Measurements from ENCODE around the gene SHROOM4.

The SHROOM4 gene

GRCh38 chrX:50705042-50705441, 109.0 kb downstream of the SHROOM4 start:
- no peaks in the 10 kb centered on the region for H3K27me3 ChIP-seq (ENCODE audit: control insufficient read depth, insufficient read depth, low read length)
- no peak overlapping the region for H3K4me3 ChIP-seq (ENCODE audit: low read depth, low read length)
- H3K4me2 ChIP-seq (ENCODE audit: low read length), result no peak overlapping the region
- no peak for TF ChIP-seq CTCF (IDR thresholded peaks at IDR 0.05)
- no peak overlapping the region for H3K27ac ChIP-seq
- no peaks in the 10 kb centered on the region for H3K79me2 ChIP-seq
- no peaks in the 10 kb centered on the region for H3K4me1 ChIP-seq
- H2AFZ ChIP-seq, result no peak overlapping the region
- H3K9me3 ChIP-seq (ENCODE audit: control insufficient read depth, low read length), result no peaks in the 10 kb centered on the region
- H3K9ac ChIP-seq, result no peak overlapping the region
- no peaks in the 10 kb centered on the region for H3K36me3 ChIP-seq (ENCODE audit: control insufficient read depth, insufficient read depth, low read length)

- Histone ChIP-seq H3K4me2 (ENCODE audit: low read length) (no peak overlapping the region), H3K27ac (no peak overlapping the region), H3K79me2 (no peaks in the 10 kb centered on the region), H3K4me1 (no peaks in the 10 kb centered on the region), H3K9me3 (ENCODE audit: control insufficient read depth, low read length) (no peaks in the 10 kb centered on the region), H3K9ac (no peak overlapping the region), H3K27me3 (ENCODE audit: control insufficient read depth, insufficient read depth, low read length) (no peaks in the 10 kb centered on the region), H2AFZ (no peak overlapping the region), H3K36me3 (ENCODE audit: control insufficient read depth, insufficient read depth, low read length) (no peaks in the 10 kb centered on the region), H3K4me3 (ENCODE audit: low read depth, low read length) (no peak overlapping the region)
- no peak for TF ChIP-seq CTCF (IDR thresholded peaks at IDR 0.05)
Observed at GRCh38 chrX:50704360-50704759, 109.6 kb downstream of the SHROOM4 start.

GRCh38 chrX:50700921-50701320, 113.1 kb downstream of the SHROOM4 start:
- H3K79me2 ChIP-seq, result no peaks in the 10 kb centered on the region
- H3K27me3 ChIP-seq (ENCODE audit: control insufficient read depth, insufficient read depth, low read length), result no peaks in the 10 kb centered on the region
- no peak for TF ChIP-seq CTCF (IDR thresholded peaks at IDR 0.05)
- H3K9ac ChIP-seq, result no peak overlapping the region
- H3K4me1 ChIP-seq, result no peaks in the 10 kb centered on the region
- no peak overlapping the region for H3K4me2 ChIP-seq (ENCODE audit: low read length)
- no peak overlapping the region for H3K27ac ChIP-seq
- H3K4me3 ChIP-seq (ENCODE audit: low read depth, low read length), result no peak overlapping the region
- H2AFZ ChIP-seq, result no peak overlapping the region
- no peaks in the 10 kb centered on the region for H3K36me3 ChIP-seq (ENCODE audit: control insufficient read depth, insufficient read depth, low read length)
- no peaks in the 10 kb centered on the region for H3K9me3 ChIP-seq (ENCODE audit: control insufficient read depth, low read length)

GRCh38 chrX:50698944-50699343, 115.0 kb downstream of the SHROOM4 start:
- H3K4me2 ChIP-seq (ENCODE audit: low read length), result no peak overlapping the region
- H3K4me3 ChIP-seq (ENCODE audit: low read depth, low read length), result no peak overlapping the region
- H3K27me3 ChIP-seq (ENCODE audit: control insufficient read depth, insufficient read depth, low read length), result no peaks in the 10 kb centered on the region
- H3K27ac ChIP-seq, result no peak overlapping the region
- H3K9ac ChIP-seq, result no peak overlapping the region
- H3K4me1 ChIP-seq, result no peaks in the 10 kb centered on the region
- H3K9me3 ChIP-seq (ENCODE audit: control insufficient read depth, low read length), result no peaks in the 10 kb centered on the region
- H2AFZ ChIP-seq, result no peak overlapping the region
- H3K79me2 ChIP-seq, result no peaks in the 10 kb centered on the region
- no peaks in the 10 kb centered on the region for H3K36me3 ChIP-seq (ENCODE audit: control insufficient read depth, insufficient read depth, low read length)
- no peak for TF ChIP-seq CTCF (IDR thresholded peaks at IDR 0.05)

GRCh38 chrX:50697691-50698090, 116.3 kb downstream of the SHROOM4 start:
- Histone ChIP-seq H3K4me3 (ENCODE audit: low read depth, low read length) (no peak overlapping the region), H3K4me2 (ENCODE audit: low read length) (no peak overlapping the region), H3K79me2 (no peaks in the 10 kb centered on the region), H3K27me3 (ENCODE audit: control insufficient read depth, insufficient read depth, low read length) (no peaks in the 10 kb centered on the region), H3K9me3 (ENCODE audit: control insufficient read depth, low read length) (no peaks in the 10 kb centered on the region), H3K4me1 (no peaks in the 10 kb centered on the region), H3K27ac (no peak overlapping the region), H2AFZ (no peak overlapping the region), H3K36me3 (ENCODE audit: control insufficient read depth, insufficient read depth, low read length) (no peaks in the 10 kb centered on the region), H3K9ac (no peak overlapping the region)
- TF ChIP-seq CTCF (IDR thresholded peaks at IDR 0.05), result no peak
